Endothelial cell (in vitro differentiated cells): Measurements from ENCODE around the gene LCN10. TPM values are rescaled to one million over a fixed set of nuclear protein-coding genes. Genes with fewer than 3 reads are reported as not detected.

Experiments
- DNase-seq: peaks from one replicate; pipeline ENCODE4 v3.0.0; 2021; ENCODE audit warnings: low spot score
- H3K27ac Mint-ChIP-seq: one replicate; pipeline ENCODE4 v1.8.0; 2021; ENCODE audit warnings: mixed read lengths, inconsistent platforms; ENCODE audit not compliant: unreplicated experiment
- H3K27me3 Mint-ChIP-seq: one replicate; pipeline ENCODE4 v1.8.0; 2021; ENCODE audit warnings: mild to moderate bottlenecking, moderate library complexity, mixed read lengths, inconsistent platforms; ENCODE audit not compliant: unreplicated experiment
- H3K36me3 Mint-ChIP-seq: one replicate; pipeline ENCODE4 v1.8.0; 2021; ENCODE audit warnings: mild to moderate bottlenecking, low read depth, mixed read lengths, inconsistent platforms; ENCODE audit not compliant: unreplicated experiment
- H3K4me1 Mint-ChIP-seq: one replicate; pipeline ENCODE4 v1.8.0; 2021; ENCODE audit warnings: mild to moderate bottlenecking, mixed read lengths, inconsistent platforms; ENCODE audit not compliant: unreplicated experiment
- H3K4me3 Mint-ChIP-seq: one replicate; pipeline ENCODE4 v1.8.0; 2021; ENCODE audit warnings: mild to moderate bottlenecking, mixed read lengths, inconsistent platforms; ENCODE audit not compliant: unreplicated experiment
- H3K9me3 Mint-ChIP-seq: one replicate; pipeline ENCODE4 v1.8.0; 2021; ENCODE audit warnings: mixed read lengths, inconsistent platforms; ENCODE audit not compliant: unreplicated experiment
- total RNA-seq: library from RNA; stranded (reverse); fragmentation: NEBNext Ultra II Directional; extraction: Animal tissue kit (Norgen Biotek cat#: 25700); gene quantifications from one replicate; pipeline ENCODE4 v1.2.1, GENCODE V29; 2021; ENCODE audit not compliant: unreplicated experiment
- TF ChIP-seq, protein P1 (sequence below): fragments of 200-600 bp; sonication (generic); IDR thresholded peaks from one replicate; pipeline ENCODE4 v1.5.0; 2021; ENCODE audit warnings: antibody characterized with exemption; ENCODE audit not compliant: unreplicated experiment

Gene LCN10
- total RNA-seq, 1 donor from 2014 or later, result not detected

DNA sequence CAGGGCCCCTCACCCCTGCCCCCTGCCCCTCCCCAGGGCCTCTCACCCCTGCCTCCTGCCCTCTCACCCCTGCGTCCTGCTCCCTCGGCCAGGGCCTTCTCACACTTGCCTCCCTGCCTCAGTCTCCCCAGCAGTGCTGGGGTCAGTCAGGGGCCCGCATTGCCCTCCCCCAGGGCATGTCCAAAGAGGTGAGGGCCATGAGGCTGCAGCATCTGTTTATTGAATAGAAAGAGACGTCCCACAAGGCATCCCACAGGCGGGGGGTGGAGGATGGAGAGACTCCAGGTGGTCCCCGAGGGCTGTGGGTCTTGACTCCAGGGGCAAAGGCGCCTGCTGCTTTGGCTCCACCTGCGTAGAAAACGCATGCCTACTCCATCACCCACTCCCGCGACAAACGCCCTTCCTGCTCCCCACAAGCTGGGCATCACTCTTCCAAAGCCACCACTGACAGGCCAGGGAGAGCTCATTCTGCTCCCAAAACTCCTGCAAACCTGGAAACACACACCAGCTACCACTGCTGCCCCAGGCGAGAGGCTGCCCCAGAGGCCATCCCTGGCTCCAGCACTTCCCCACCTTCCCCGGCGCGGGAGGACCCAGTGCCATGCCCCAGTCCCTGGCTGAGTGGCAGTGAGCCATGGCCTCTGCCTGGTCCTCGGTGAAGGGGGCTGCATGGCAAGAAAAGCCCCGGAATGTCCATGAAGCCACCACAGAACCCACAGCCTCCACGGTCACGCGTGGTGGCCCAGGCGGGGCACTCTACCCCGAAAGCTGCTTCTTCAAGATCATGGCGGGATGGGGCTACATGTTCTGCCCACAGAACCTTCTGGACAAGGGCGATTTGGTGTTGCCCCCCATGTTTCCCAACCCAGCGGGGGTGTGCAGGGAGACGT lies 16.9 kb upstream of the LCN10 start:
- Mint-ChIP-seq H3K27ac (no peak overlapping the region), H3K9me3 (no peaks in the 10 kb centered on the region), H3K4me3 (no peak overlapping the region), H3K36me3 (peaks cover 3% of the 10 kb centered on the region), H3K4me1 (no peaks in the 10 kb centered on the region), H3K27me3 (peaks cover 12% of the 10 kb centered on the region)
- TF ChIP-seq, protein P1, sequence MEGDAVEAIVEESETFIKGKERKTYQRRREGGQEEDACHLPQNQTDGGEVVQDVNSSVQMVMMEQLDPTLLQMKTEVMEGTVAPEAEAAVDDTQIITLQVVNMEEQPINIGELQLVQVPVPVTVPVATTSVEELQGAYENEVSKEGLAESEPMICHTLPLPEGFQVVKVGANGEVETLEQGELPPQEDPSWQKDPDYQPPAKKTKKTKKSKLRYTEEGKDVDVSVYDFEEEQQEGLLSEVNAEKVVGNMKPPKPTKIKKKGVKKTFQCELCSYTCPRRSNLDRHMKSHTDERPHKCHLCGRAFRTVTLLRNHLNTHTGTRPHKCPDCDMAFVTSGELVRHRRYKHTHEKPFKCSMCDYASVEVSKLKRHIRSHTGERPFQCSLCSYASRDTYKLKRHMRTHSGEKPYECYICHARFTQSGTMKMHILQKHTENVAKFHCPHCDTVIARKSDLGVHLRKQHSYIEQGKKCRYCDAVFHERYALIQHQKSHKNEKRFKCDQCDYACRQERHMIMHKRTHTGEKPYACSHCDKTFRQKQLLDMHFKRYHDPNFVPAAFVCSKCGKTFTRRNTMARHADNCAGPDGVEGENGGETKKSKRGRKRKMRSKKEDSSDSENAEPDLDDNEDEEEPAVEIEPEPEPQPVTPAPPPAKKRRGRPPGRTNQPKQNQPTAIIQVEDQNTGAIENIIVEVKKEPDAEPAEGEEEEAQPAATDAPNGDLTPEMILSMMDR, result no peak
- DNase-seq, result no peak

DNA sequence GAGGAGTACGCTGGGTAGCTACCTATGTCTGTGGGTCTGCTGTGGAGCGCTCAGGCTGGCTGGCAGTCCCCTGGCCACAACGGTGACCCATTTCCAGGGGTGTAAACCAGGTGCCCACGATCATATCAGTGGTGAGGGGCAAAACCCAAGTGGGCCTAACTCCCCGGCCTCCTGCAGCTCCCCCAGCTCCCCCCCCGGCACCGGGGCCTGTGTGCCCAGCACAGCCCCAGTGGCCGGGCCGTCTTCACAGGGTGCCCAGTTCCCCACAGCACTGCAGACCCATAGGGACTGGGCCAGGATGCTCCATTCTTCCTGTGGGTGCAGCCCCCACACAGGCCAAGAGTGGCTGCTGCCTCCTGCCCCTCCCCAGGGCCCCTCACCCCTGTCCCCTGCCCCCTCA lies 16.3 kb upstream of the LCN10 start:
- peaks cover 12% of the 10 kb centered on the region for H3K27me3 Mint-ChIP-seq
- no peaks in the 10 kb centered on the region for H3K4me1 Mint-ChIP-seq
- H3K27ac Mint-ChIP-seq, result no peak overlapping the region
- DNase-seq, result no peak
- TF ChIP-seq, protein P1, result no peak
- no peak overlapping the region for H3K4me3 Mint-ChIP-seq
- no peaks in the 10 kb centered on the region for H3K9me3 Mint-ChIP-seq
- peaks cover 3% of the 10 kb centered on the region for H3K36me3 Mint-ChIP-seq

DNA sequence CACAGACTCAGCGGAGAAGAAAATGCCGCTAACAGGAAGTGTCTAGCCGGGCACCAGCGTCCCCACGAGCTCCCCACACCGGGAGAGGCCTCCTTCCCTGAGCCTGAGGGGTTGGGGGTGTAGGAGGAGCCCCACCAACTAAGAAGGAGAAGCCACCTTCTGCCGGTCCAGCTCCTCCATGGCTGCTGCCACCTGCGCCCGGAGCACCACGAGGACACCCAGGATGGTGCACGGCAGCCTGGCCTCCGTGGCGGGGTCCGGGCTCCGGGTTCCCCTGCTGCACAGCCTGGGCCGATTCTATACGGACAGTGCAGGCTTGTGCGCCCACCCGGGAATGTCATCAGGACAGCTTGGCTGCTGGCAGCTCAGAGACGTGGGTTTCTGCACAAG lies 15.0 kb upstream of the LCN10 start:
- no peak overlapping the region for H3K27ac Mint-ChIP-seq
- peaks cover 3% of the 10 kb centered on the region for H3K36me3 Mint-ChIP-seq
- H3K4me3 Mint-ChIP-seq, result no peak overlapping the region
- DNase-seq, result no peak
- TF ChIP-seq, protein P1, result no peak
- H3K9me3 Mint-ChIP-seq, result peaks cover under 1% of the 10 kb centered on the region
- no peaks in the 10 kb centered on the region for H3K4me1 Mint-ChIP-seq
- H3K27me3 Mint-ChIP-seq, result peaks cover 12% of the 10 kb centered on the region

DNA sequence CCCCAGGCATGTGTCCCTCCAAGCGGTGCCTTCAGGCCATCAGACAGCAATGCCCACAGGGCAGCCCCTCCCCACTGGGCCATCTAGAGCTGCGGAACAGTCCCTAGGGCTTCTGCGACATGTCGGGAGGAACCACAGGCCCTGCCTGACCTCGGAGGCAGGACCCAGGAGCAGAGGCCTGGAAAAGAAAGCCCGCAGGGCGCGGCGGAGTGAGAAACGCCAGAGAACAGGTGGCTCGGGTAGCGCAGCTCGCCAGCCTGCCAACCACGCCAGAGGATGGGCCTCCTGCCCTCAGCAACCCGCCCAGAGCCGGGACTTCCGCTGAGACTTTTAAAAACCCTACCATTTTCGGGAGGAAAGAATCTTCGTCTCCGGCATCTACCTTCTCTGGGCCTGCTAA lies 14.6 kb upstream of the LCN10 start:
- H3K4me3 Mint-ChIP-seq, result no peak overlapping the region
- H3K27me3 Mint-ChIP-seq, result peaks cover 12% of the 10 kb centered on the region
- H3K36me3 Mint-ChIP-seq, result peaks cover 6% of the 10 kb centered on the region
- peaks cover 4% of the 10 kb centered on the region for H3K9me3 Mint-ChIP-seq
- TF ChIP-seq, protein P1, result no peak
- H3K4me1 Mint-ChIP-seq, result no peaks in the 10 kb centered on the region
- H3K27ac Mint-ChIP-seq, result no peak overlapping the region
- no peak for DNase-seq

DNA sequence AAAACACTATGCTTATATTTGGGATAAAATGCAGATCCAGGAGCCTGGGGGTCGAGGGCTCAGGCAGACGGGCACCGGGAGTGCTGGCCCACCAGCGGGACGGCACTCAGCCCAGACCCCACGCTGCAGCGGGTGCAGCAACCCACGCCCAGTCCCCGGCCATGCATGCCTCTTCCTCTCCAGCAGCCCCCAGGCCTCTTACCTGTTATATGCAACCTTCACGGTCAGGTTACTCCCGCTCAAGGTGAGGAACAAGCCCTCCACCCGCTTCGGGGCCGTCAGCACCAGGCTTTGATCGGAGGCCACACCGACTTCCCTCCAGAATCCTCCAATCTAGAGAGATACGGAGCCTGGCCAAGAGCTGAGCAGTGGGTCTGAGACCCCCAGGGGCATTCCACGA lies 14.1 kb upstream of the LCN10 start:
- H3K36me3 Mint-ChIP-seq, result peaks cover 7% of the 10 kb centered on the region
- no peak for DNase-seq
- H3K9me3 Mint-ChIP-seq, result peaks cover 6% of the 10 kb centered on the region
- H3K4me1 Mint-ChIP-seq, result no peaks in the 10 kb centered on the region
- peaks cover 12% of the 10 kb centered on the region for H3K27me3 Mint-ChIP-seq
- TF ChIP-seq, protein P1, result no peak
- no peak overlapping the region for H3K27ac Mint-ChIP-seq
- no peak overlapping the region for H3K4me3 Mint-ChIP-seq
